GM19452 (cell line): ENCODE data around the gene UTP14A.
"Not testable (repeated sequence)": the region's sequence is repeated elsewhere in the genome, so short reads cannot be mapped to it uniquely, and the experiment has no call there.

Experiments used
- ATAC-seq: cut with Tn5 transposase; IDR thresholded peaks from one replicate; pipeline ENCODE4 v1.9.1; 2021; ENCODE audit not compliant: unreplicated experiment

The UTP14A gene, protein sequence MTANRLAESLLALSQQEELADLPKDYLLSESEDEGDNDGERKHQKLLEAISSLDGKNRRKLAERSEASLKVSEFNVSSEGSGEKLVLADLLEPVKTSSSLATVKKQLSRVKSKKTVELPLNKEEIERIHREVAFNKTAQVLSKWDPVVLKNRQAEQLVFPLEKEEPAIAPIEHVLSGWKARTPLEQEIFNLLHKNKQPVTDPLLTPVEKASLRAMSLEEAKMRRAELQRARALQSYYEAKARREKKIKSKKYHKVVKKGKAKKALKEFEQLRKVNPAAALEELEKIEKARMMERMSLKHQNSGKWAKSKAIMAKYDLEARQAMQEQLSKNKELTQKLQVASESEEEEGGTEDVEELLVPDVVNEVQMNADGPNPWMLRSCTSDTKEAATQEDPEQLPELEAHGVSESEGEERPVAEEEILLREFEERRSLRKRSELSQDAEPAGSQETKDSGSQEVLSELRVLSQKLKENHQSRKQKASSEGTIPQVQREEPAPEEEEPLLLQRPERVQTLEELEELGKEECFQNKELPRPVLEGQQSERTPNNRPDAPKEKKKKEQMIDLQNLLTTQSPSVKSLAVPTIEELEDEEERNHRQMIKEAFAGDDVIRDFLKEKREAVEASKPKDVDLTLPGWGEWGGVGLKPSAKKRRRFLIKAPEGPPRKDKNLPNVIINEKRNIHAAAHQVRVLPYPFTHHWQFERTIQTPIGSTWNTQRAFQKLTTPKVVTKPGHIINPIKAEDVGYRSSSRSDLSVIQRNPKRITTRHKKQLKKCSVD

GRCh38 chrX:129905787-129906580, at the start of gene UTP14A:
TSS of gene UTP14A (plus strand) at chrX:129906164. CDS start at chrX:129906211, 47 bp downstream.
- ATAC-seq = peak; percentile 94

GRCh38 chrX:129859134-129859533, 46.8 kb upstream of the UTP14A start:
- ATAC-seq = not testable (repeated sequence)

DNA sequence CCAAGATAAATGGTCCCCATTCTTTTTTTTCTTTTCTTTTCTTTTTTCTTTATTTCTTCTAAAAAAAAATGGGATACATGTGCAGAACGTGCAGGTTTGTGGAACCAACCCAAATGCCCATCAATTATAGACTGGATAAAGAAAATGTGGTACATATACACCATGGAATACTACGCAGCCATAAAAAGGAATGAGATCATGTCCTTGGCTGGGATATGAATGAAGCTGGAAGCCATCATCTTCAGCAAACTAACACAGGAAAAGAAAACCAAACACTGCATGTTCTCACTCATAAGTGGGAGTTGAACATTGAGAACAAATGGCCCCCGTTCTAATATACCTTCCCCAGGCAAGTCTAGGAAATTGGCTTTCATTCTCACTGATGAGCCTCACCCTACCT, 39.6 kb upstream of the UTP14A start:
- ATAC-seq = not testable (repeated sequence)

DNA sequence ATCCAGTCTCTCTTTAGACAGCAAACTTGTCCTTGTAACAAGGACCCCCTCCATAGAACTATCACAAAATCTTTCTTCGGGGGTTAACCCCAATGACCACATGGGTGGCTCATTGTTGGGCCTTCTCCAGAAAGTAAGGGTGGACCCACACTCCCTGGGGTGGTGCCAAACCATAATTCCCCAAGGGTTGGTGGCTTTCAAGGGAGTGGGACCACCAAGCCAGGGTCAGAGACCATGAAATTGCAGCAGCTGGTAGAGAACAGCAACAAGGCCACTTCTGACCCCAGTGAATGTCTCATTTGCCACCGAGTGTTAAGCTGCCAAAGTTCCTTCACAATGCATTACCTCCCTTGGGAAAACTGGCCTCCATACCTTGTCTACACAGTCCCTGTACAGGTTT, 33.4 kb upstream of the UTP14A start:
- ATAC-seq = no peak

DNA sequence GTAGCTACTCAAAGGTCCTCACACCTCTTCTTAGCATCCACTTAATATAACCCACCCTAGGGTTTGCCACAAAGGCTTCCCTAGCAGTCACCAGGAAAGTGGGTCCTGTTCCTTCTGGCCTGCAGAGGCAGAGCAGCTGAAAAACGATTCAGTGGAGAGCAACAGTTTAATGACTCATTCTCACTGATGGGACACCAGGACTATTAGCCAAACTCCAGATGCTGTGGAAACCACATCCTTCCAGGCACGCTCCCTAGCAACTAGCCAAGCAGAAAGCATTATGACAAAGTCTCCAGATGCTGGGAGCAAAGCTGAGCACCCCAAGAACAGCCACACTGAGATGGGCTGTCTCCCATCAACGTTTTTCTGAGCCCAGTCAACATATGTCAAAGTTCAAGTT, 30.3 kb upstream of the UTP14A start:
- ATAC-seq = no peak

- no peak for ATAC-seq
Measured at GRCh38 chrX:129876771-129877305, 29.1 kb upstream of the UTP14A start.

DNA sequence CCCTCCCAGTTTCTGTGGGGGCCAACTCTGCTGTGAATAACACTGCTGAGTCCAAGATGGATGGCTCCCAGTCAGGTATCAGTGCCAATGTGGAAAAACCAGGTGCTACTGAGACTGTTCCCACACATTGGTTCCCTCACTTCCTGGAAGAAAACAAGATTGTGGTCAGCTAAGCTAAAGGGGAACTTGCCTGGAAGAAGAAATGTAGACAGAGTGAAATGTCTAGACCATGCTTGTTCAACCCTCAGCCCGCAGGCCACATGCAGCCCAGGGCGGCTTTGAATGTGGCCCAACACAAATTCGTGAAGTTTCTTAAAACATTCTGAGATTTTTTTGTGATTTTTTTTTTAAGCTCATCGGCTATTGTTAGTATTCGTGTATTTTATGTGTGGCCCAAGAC, 28.6 kb upstream of the UTP14A start:
- no peak for ATAC-seq

DNA sequence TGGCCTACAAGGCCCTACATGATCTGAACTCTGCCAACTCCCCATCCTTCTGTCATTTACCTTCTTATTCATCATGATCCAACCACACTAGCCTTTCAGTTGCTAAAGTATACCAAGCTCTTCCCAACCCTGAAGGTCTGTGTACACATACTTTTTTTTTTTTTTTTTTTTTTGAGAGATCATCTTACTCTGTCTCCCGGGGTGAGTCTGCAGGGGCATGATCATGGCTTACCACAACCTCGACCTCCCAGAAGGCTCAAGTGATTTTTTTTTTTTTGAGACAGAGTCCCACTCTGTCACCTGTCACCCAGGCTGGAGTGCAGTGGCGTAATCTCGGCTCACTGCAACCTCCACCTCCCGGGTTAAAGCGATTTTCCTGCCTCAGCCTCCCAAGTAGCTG, 5.9 kb upstream of the UTP14A start:
- ATAC-seq = no peak

DNA sequence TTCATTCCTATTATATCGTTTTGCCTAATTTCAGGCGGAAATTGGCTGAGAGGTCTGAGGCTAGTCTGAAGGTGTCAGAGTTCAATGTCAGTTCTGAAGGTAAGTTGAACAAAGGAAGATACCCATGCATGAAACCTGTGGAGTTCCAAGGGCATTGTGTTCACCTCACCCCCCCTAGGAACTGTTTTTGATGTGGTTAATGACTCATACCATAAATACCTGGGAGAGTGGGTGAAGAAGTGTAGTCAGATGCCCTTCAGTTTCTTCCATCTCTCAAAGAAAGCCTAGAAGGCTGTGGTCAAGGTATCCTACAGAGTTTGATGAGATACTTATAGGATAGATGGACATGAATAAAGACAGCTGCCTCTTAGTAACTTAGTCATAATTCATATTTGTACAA, 2.7 kb downstream of the UTP14A start:
- ATAC-seq = no peak

GRCh38 chrX:129925305-129926092, 19.5 kb downstream of the UTP14A start:
- ATAC-seq = peak; percentile 60

GRCh38 chrX:129930941-129931410, 25.0 kb downstream of the UTP14A start:
- no peak for ATAC-seq

DNA sequence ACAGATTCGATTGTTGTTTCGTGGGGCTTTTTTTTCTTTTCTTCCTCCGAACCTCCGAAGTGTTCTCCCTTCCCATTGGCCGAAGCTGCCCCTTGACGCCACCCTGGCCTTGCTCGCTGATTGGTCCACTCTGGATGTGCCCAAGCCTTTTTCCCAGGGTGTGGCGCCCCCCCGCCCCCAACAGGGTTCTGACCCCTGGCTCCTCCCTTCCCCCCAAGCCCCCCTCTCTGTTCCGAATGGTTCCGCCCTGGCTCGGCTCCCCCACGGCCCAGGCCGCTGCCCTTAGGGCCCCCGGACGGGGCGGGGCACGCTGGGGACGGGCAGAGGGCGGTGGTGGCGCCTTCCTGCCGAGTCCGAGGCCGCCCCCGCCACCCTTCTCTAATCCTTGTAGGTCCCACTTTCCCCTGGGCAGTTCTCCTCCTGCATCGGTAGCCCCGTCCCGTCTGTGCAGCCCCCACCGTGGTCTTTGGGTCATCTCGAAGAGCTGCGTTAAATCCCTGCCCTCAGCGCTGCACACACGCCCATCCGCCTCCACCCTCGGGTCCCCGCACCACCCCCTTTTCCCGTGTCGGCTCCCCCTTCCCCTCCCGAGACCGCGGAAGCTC, 25.5 kb downstream of the UTP14A start:
- peak; percentile 62 for ATAC-seq

DNA sequence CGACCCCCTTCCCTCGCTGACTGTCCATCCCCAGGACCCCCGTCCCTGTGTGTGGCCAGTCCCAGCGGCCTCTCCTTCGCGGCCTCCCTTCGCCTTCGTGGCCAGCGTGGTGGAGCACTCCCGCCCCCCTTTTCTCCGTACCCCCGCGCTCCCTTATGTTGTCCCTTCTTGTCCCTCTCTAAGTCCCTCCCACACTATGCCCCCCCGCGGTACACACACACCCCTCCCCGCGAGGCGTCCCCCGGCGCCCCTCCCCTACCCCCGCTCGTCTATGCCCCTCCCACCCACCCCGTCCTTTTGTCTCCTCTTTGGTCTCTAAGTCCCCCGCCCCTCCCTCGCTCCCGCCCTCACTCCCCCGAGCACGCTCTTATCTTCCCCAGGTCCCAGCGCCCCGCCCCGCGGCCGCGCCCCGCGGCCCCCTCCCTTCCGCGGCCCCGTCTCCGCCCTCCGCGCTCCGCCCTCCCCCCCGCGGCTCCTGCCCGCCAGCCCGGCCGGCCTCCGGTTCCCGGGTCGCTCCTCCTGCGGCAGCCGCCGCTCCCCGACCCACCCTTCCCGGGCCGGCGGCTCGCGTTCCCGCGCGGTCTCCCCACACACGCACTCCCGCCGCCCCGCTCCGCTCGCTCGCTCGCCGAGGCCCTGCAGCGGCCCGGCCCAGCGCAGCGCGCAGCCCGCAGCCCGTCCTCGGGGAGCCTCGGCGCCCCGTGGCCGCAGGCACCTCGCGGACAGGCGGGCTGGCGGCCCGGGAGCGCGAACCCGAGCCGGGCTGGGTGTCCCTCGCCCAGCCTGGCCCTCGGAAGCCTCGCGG, 26.3 kb downstream of the UTP14A start:
- ATAC-seq = peak; percentile 66

GRCh38 chrX:129932821-129933321, 26.9 kb downstream of the UTP14A start:
- peak; percentile 6 for ATAC-seq

- no peak for ATAC-seq
Measured at GRCh38 chrX:129933700-129934099, 27.7 kb downstream of the UTP14A start.

GRCh38 chrX:129934461-129934860, 28.5 kb downstream of the UTP14A start:
- no peak for ATAC-seq

GRCh38 chrX:129934952-129935351, 29.0 kb downstream of the UTP14A start:
- no peak for ATAC-seq

- ATAC-seq = no peak
Measured at GRCh38 chrX:129938081-129938480, 32.1 kb downstream of the UTP14A start.

- ATAC-seq = no peak
Measured at GRCh38 chrX:129939986-129940385, 34.0 kb downstream of the UTP14A start.
